H1 (cell line): ENCODE measurements around the gene IFIT5.

Source experiments
- CBX8 ChIP-seq: fragments of 300-800, 300-1000 bp; sonication (generic); IDR thresholded peaks from 2 replicates; pipeline ENCODE4 v1.7.1; 2016; ENCODE audit warnings: low read depth, low read length, borderline replicate concordance
- CHD2 ChIP-seq: IDR thresholded peaks from 2 replicates; pipeline ENCODE4 v1.6.1; 2012; ENCODE audit warnings: low read length, improper control_type of control experiment
- CREB1 ChIP-seq: IDR thresholded peaks from 2 replicates; pipeline ENCODE4 v1.6.1; 2012; ENCODE audit warnings: inconsistent platforms
- CTCF ChIP-seq, 3 experiments: IDR thresholded peaks; 1 replicate in 2 of 3; 2 replicates in 1 of 3; pipeline versions ENCODE4 v1.5.1 to v1.6.1; 2011; ENCODE audit warnings: low read length in 3 of 3, mild to moderate bottlenecking in 3 of 3, inconsistent platforms in 2 of 3, low read depth in 1 of 3, moderate library complexity in 1 of 3; ENCODE audit not compliant: insufficient read depth in 1 of 3; ENCODE audit errors: control extremely low read depth in 1 of 3
- EGR1 ChIP-seq: IDR thresholded peaks from 2 replicates; pipeline ENCODE4 v1.6.1; 2011; ENCODE audit warnings: low read depth, low read length, borderline replicate concordance
- EP300 ChIP-seq, 2 experiments: IDR thresholded peaks; 1 replicate in 1 of 2; 2 replicates in 1 of 2; pipeline ENCODE4 v1.6.1; 2011 to 2012; ENCODE audit warnings: low read depth in 2 of 2, low read length in 2 of 2, mild to moderate bottlenecking in 2 of 2, borderline replicate concordance in 1 of 2, inconsistent platforms in 1 of 2, moderate library complexity in 1 of 2
- HDAC2 ChIP-seq, 2 experiments: fragments of 300-600 bp in 1 of 2; sonication (generic) in 1 of 2; IDR thresholded peaks; 2 replicates each; pipeline ENCODE4 v1.6.1; 2011 to 2012; ENCODE audit warnings: low read depth in 2 of 2, low read length in 2 of 2, mild to moderate bottlenecking in 2 of 2, moderate library complexity in 2 of 2, borderline replicate concordance in 1 of 2, inconsistent platforms in 1 of 2
- MAX ChIP-seq: IDR thresholded peaks from 2 replicates; pipeline ENCODE4 v1.6.1; 2012; ENCODE audit warnings: inconsistent platforms
- POLR2A ChIP-seq, 2 experiments: IDR thresholded peaks; 1 replicate in 1 of 2; 2 replicates in 1 of 2; pipeline ENCODE4 v1.6.1; 2011; ENCODE audit warnings: low read depth in 2 of 2, low read length in 2 of 2, mild to moderate bottlenecking in 2 of 2; ENCODE audit errors: control extremely low read depth in 1 of 2
- RXRA ChIP-seq: IDR thresholded peaks from 2 replicates; pipeline ENCODE4 v1.6.1; 2011; ENCODE audit warnings: low read depth, mild to moderate bottlenecking, low read length, moderate library complexity; ENCODE audit not compliant: insufficient read depth
- TAF1 ChIP-seq: IDR thresholded peaks from 2 replicates; pipeline ENCODE4 v1.6.1; 2011; ENCODE audit warnings: mild to moderate bottlenecking, low read depth, low read length
- TAF7 ChIP-seq: optimal IDR thresholded peaks from 2 replicates; pipeline ENCODE3; 2011; ENCODE audit warnings: low read depth, mild to moderate bottlenecking, inconsistent platforms, low read length, moderate library complexity, borderline replicate concordance
- TEAD4 ChIP-seq: IDR thresholded peaks from 2 replicates; pipeline ENCODE4 v1.6.1; 2012; ENCODE audit warnings: low read depth, low read length, inconsistent platforms, mixed read lengths

GRCh38 chr10:89398003-89398749, 16.2 kb upstream of the IFIT5 start:
- TF ChIP-seq TAF7 (no peak), CTCF (IDR thresholded peaks at IDR 0.05; ENCODE audit: control extremely low read depth in 1 of 3, insufficient read depth in 1 of 3, low read depth in 1 of 3, low read length in 3 of 3) (no peak), CREB1 (no peak), HDAC2 (IDR thresholded peaks at IDR 0.05; ENCODE audit: borderline replicate concordance in 1 of 2, low read depth in 2 of 2, low read length in 2 of 2) (no peak), EP300 (IDR thresholded peaks at IDR 0.05; ENCODE audit: borderline replicate concordance in 1 of 2, low read depth in 2 of 2, low read length in 2 of 2) (no peak), TEAD4 (no peak), POLR2A (IDR thresholded peaks at IDR 0.05; ENCODE audit: control extremely low read depth in 1 of 2, low read depth in 2 of 2, low read length in 2 of 2) (no peak), MAX (no peak), EGR1 (no peak), RXRA (no peak), CBX8 (no peak), TAF1 (no peak), CHD2 (no peak)
